IMR-90 (cell line): ENCODE measurements around the gene GPBAR1. TPM values are rescaled to one million over a fixed set of nuclear protein-coding genes. Genes with fewer than 3 reads are reported as not detected.

ENCODE experiments used
- ATAC-seq: fragments of 200-7000 bp; cut with Tn5 transposase; 2 replicates; pipeline ENCODE4 v1.9.1; 2020; ENCODE audit warnings: low read depth, mild to moderate bottlenecking, moderate library complexity
- BruUV-seq: library from RNA; stranded (reverse); fragments of 400-500 nt; replicated peaks from 2 replicates; lab custom pipeline; 2021; lab: Mats Ljungman, UMichigan
- CTCF ChIA-PET: fragments of 300-600 bp; formaldehyde crosslinking; extraction: SDS; loops from one replicate; lab custom pipeline; 2021; ENCODE audit warnings: antibody characterized with exemption; lab: Yijun Ruan, JAX
- POLR2A ChIA-PET: fragments of 300-600 bp; sonication (Branson Sonifier 250); formaldehyde crosslinking; loops from one replicate; lab custom pipeline; 2022; ENCODE audit warnings: antibody characterized with exemption; ENCODE audit not compliant: unreplicated experiment; lab: Charles Lee
- DNase-seq: peaks from one replicate; pipeline ENCODE4 v3.0.0; 2013
- H2AFZ ChIP-seq: replicated peaks from 2 replicates; pipeline ENCODE3; 2013; ENCODE audit warnings: low read length, mild to moderate bottlenecking; ENCODE audit not compliant: poor library complexity
- H2AK5ac ChIP-seq: 2 replicates; pipeline ENCODE4 v1.6.1; 2013; ENCODE audit warnings: low read depth, low read length, inconsistent platforms
- H2AK9ac ChIP-seq: replicated peaks from 2 replicates; pipeline ENCODE3; 2013; ENCODE audit warnings: mild to moderate bottlenecking, low read depth, low read length, moderate library complexity; ENCODE audit not compliant: poor library complexity
- H2BK120ac ChIP-seq: 2 replicates; pipeline ENCODE4 v1.6.1; 2013; ENCODE audit warnings: low read depth, low read length, inconsistent platforms
- H2BK15ac ChIP-seq: 3 replicates; pipeline ENCODE4 v1.6.1; 2013; ENCODE audit warnings: low read depth, low read length, inconsistent platforms
- H2BK20ac ChIP-seq: 2 replicates; pipeline ENCODE4 v1.6.1; 2013; ENCODE audit warnings: low read depth, mild to moderate bottlenecking, inconsistent platforms, low read length, moderate library complexity
- H2BK5ac ChIP-seq: 2 replicates; pipeline ENCODE4 v1.6.1; 2013; ENCODE audit warnings: mild to moderate bottlenecking, low read depth, low read length, inconsistent platforms; ENCODE audit not compliant: poor library complexity, severe bottlenecking
- H3K14ac ChIP-seq: replicated peaks from 2 replicates; pipeline ENCODE4 v1.6.1; 2013; ENCODE audit warnings: low read depth, low read length, inconsistent platforms
- H3K18ac ChIP-seq: 2 replicates; pipeline ENCODE4 v1.6.1; 2013; ENCODE audit warnings: low read depth, low read length, control low read depth
- H3K23ac ChIP-seq: 2 replicates; pipeline ENCODE4 v1.6.1; 2013; ENCODE audit warnings: low read depth, low read length, inconsistent platforms
- H3K27ac ChIP-seq: 2 replicates; pipeline ENCODE4 v1.5.1; 2013; ENCODE audit warnings: mild to moderate bottlenecking, control low read depth, low read length; ENCODE audit not compliant: insufficient read depth
- H3K27me3 ChIP-seq: 2 replicates; pipeline ENCODE4 v1.6.1; 2013; ENCODE audit warnings: low read length; ENCODE audit not compliant: control insufficient read depth, insufficient read depth
- H3K36me3 ChIP-seq: 2 replicates; pipeline ENCODE4 v1.6.1; 2013; ENCODE audit warnings: low read length, mixed read lengths; ENCODE audit not compliant: control insufficient read depth, insufficient read depth
- H3K4ac ChIP-seq: 2 replicates; pipeline ENCODE4 v1.6.1; 2013; ENCODE audit warnings: low read depth, low read length, inconsistent platforms
- H3K4me1 ChIP-seq: 2 replicates; pipeline ENCODE4 v1.6.1; 2013; ENCODE audit warnings: low read length, mixed read lengths; ENCODE audit not compliant: control insufficient read depth, insufficient read depth
- H3K4me2 ChIP-seq: 2 replicates; pipeline ENCODE4 v1.6.1; 2013; ENCODE audit warnings: low read depth, mild to moderate bottlenecking, control low read depth, low read length, moderate library complexity
- H3K4me3 ChIP-seq: 2 replicates; pipeline ENCODE4 v1.5.1; 2013; ENCODE audit warnings: low read depth, mild to moderate bottlenecking, control low read depth, low read length, moderate library complexity; ENCODE audit not compliant: insufficient read depth
- H3K56ac ChIP-seq: 2 replicates; pipeline ENCODE4 v1.6.1; 2013; ENCODE audit warnings: low read length, inconsistent platforms; ENCODE audit not compliant: insufficient read depth; ENCODE audit errors: extremely low read depth
- H3K79me1 ChIP-seq, 2 experiments: 2 replicates each; pipeline ENCODE4 v1.6.1; 2013; ENCODE audit warnings: low read length in 2 of 2, inconsistent platforms in 1 of 2, low read depth in 1 of 2
- H3K9ac ChIP-seq: 2 replicates; pipeline ENCODE4 v1.6.1; 2013; ENCODE audit warnings: low read depth, low read length, control low read depth
- H3K9me1 ChIP-seq: 2 replicates; pipeline ENCODE4 v1.6.1; 2013; ENCODE audit warnings: low read length, inconsistent platforms; ENCODE audit not compliant: insufficient read depth
- H3K9me3 ChIP-seq: 2 replicates; pipeline ENCODE4 v1.6.1; 2013; ENCODE audit warnings: low read length; ENCODE audit not compliant: control insufficient read depth, insufficient read depth
- H4K20me1 ChIP-seq: 2 replicates; pipeline ENCODE4 v1.6.1; 2013; ENCODE audit warnings: low read length, inconsistent platforms; ENCODE audit not compliant: insufficient read depth
- H4K5ac ChIP-seq: 2 replicates; pipeline ENCODE4 v1.6.1; 2013; ENCODE audit warnings: mild to moderate bottlenecking, low read depth, low read length, control low read depth
- H4K8ac ChIP-seq, 2 experiments: 2 replicates each; pipeline ENCODE4 v1.6.1; 2013; ENCODE audit warnings: low read depth in 2 of 2, low read length in 2 of 2, control low read depth in 1 of 2, inconsistent platforms in 1 of 2
- H4K91ac ChIP-seq: 2 replicates; pipeline ENCODE4 v1.6.1; 2013; ENCODE audit warnings: low read depth, low read length, inconsistent platforms; ENCODE audit not compliant: insufficient read depth
- BHLHE40 ChIP-seq: fragments of 150-350 bp; IDR thresholded peaks from 2 replicates; pipeline ENCODE4 v1.6.1; 2016; ENCODE audit warnings: mild to moderate bottlenecking, low read depth, low read length
- CEBPB ChIP-seq: IDR thresholded peaks from 2 replicates; pipeline ENCODE4 v1.6.1; 2012; ENCODE audit warnings: low read depth, low read length, improper control_type of control experiment
- CHD1 ChIP-seq: IDR thresholded peaks from 2 replicates; pipeline ENCODE4 v1.6.1; 2012; ENCODE audit warnings: low read depth, low read length, improper control_type of control experiment
- MAFK ChIP-seq: IDR thresholded peaks from 2 replicates; pipeline ENCODE4 v1.6.1; 2012; ENCODE audit warnings: low read depth, low read length, improper control_type of control experiment
- POLR2A ChIP-seq: IDR thresholded peaks from 2 replicates; pipeline ENCODE4 v1.6.1; 2012; ENCODE audit warnings: mild to moderate bottlenecking, low read depth, low read length
- USF2 ChIP-seq: fragments of 150-350 bp; IDR thresholded peaks from 2 replicates; pipeline ENCODE4 v1.6.1; 2017; ENCODE audit warnings: mild to moderate bottlenecking, antibody characterized with exemption, low read length, low read depth
- WGBS, 2 experiments: methylation state at CpG; one replicate each; pipeline versions ENCODE4 v1.1.5 to v1.1.7; 2013; ENCODE audit warnings: missing lambda C conversion rate in 2 of 2; ENCODE audit not compliant: insufficient read length in 1 of 2; ENCODE audit errors: extremely low coverage in 2 of 2; 5-methylcytosine and 5-hydroxymethylcytosine counted together
- dilution Hi-C: fragments of 300-500 bp; cut with HindIII; formaldehyde crosslinking; loops from one replicate; pipeline ENCODE4 v1.14.3; 2018; ENCODE audit warnings: low sequenced_read_pairs; ENCODE audit not compliant: unreplicated experiment
- in situ Hi-C: fragments of 300-500 bp; cut with MboI; formaldehyde crosslinking; loops from 3 replicates; pipeline ENCODE4 v1.14.3; 2019; ENCODE audit warnings: low sequenced_read_pairs, inconsistent platforms, mixed read lengths
- intact Hi-C: fragments of 100-400 bp; cut with micrococcal nuclease; formaldehyde crosslinking; loops from 2 replicates; pipeline ENCODE4 v1.10.0; 2022
- polyA plus RNA-seq, 3 experiments: library from polyadenylated mRNA; depleted of rRNA; stranded (reverse); fragments of >200 nt; gene quantifications; 2 replicates each; pipeline ENCODE4 v1.2.3, GENCODE V29; 2012; ENCODE audit warnings: low replicate concordance in 1 of 3
- total RNA-seq: library from RNA; depleted of rRNA; stranded (reverse); fragments of >200 nt; gene quantifications from 2 replicates; pipeline ENCODE4 v1.2.3, GENCODE V29; 2012

GPBAR1 gene
- total and polyA plus RNA-seq, 2 of the 4 experiments (the other 2 are of a cell fraction): under 0.01 to 0.21 TPM

GRCh38 chr2:218281449-218281848, 20.6 kb downstream of the GPBAR1 start:
- dilution Hi-C loops: no loop called here
- CTCF ChIA-PET: interaction anchor here (0.6 kb wide), 1 partner anchor 327 kb away, joined by 4 read pairs; no protein-coding TSS in a partner anchor
- 0 out of 4 replicates have a peak overlapping the region, but pooled peaks of 1 of the 2 experiments have one; percentile 3 for H4K8ac ChIP-seq

More at GRCh38 chr2:218281449-218281848, 20.6 kb downstream of the GPBAR1 start:
- Histone ChIP-seq H4K91ac (no peak overlapping the region), H2BK15ac (no peak overlapping the region; the same call in 2 of the 3 replicates), H3K79me1 (peaks cover 22 to 90% of the 10 kb centered on the region in 2 experiments), H3K18ac (no peak overlapping the region), H3K27me3 (no peaks in the 10 kb centered on the region), H3K23ac (no peak overlapping the region), H3K4ac (peak overlapping the region; percentile 19; the same call in 1 of the 2 replicates), H3K56ac (no peak overlapping the region), H4K5ac (no peak overlapping the region), H2BK5ac (peak overlapping the region; percentile 90), H2AK5ac (peak overlapping the region; percentile 27; the same call in 1 of the 2 replicates), H3K4me1 (peaks cover 31% of the 10 kb centered on the region), H3K27ac (peak overlapping the region; percentile 76; the same call in 1 of the 2 replicates), H3K9me1 (no peaks in the 10 kb centered on the region), H3K14ac (no peak overlapping the region; the same call in 1 of the 2 replicates), H3K4me3 (no peak overlapping the region), H3K9ac (no peak overlapping the region), H2BK20ac (no peak overlapping the region), H3K4me2 (no peak overlapping the region), H2AFZ (no peak overlapping the region), H4K20me1 (peaks cover 17% of the 10 kb centered on the region), H3K9me3 (no peaks in the 10 kb centered on the region), H2BK120ac (no peak overlapping the region), H2AK9ac (peak overlapping the region; percentile 52), H3K36me3 (peaks cover 46% of the 10 kb centered on the region)
- intact Hi-C loops (no loop called here), in situ Hi-C loops (no loop called here)
- POLR2A ChIA-PET: no interaction called here
- BruUV-seq: no TSS peak
- ATAC-seq (no peak), DNase-seq (no peak)
- TF ChIP-seq BHLHE40: no peak
- TF ChIP-seq MAFK: no peak
- no peak for TF ChIP-seq CHD1
- no peak for TF ChIP-seq POLR2A
- TF ChIP-seq CEBPB: no peak
- no peak for TF ChIP-seq USF2
- WGBS, 2 experiments: 94% methylated on average over 2 of the region's 3 CpGs; no CpG with 5 or more reads in 1 of the 2 experiments
